Prostate gland (tissue), 2 donors: ENCODE results near the gene DUOXA2.

Experiments
- CTCF ChIP-seq, 4 experiments: fragments of 200-600 bp in 2 of 4; fragments of 450-650 bp in 2 of 4; sonication (generic) in 2 of 4; IDR thresholded peaks; 1 replicate in 3 of 4; 2 replicates in 1 of 4; pipeline ENCODE4 v1.5.1; 2016 to 2019; ENCODE audit warnings: antibody characterized with exemption in 4 of 4, mild to moderate bottlenecking in 2 of 4, moderate library complexity in 2 of 4
- POLR2A ChIP-seq: fragments of 450-650 bp; IDR thresholded peaks from one replicate; pipeline ENCODE4 v1.6.1; 2016; ENCODE audit warnings: antibody characterized with exemption, mild to moderate bottlenecking
- POLR2AphosphoS5 ChIP-seq: sonication (generic); formaldehyde crosslinking; IDR thresholded peaks from one replicate; pipeline ENCODE4 v1.6.1; 2017; ENCODE audit warnings: antibody characterized with exemption

DNA sequence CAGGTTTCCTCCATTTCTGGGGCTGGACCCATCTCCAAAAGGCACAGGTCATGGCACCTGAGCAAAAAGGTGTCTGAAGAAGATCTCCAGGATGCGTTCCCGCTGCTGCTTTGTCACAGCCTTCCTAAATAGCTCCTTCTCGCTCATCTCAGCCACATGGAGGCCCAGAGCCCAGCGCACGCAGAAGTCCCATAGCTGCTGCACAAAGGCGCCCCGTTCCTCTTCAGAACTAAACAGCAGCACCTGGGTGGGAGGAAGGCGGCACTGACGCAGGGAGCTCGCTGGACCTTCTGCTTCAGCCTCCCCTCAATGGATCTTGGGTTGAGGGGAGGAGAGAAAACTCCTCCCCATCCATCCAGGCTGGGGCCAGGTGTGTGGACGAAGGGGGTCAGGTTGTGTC lies 8.5 kb upstream of the DUOXA2 start:
- no peak for TF ChIP-seq CTCF (IDR thresholded peaks at IDR 0.05)
- no peak for TF ChIP-seq POLR2AphosphoS5
- no peak for TF ChIP-seq POLR2A
